Osteocyte (in vitro differentiated cells): Measurements from ENCODE around the gene CELF3. TPM values are rescaled to one million over a fixed set of nuclear protein-coding genes. Genes with fewer than 3 reads are reported as not detected.

Source experiments
- DNase-seq: peaks from one replicate; pipeline ENCODE4 v3.0.0; 2021; ENCODE audit warnings: mixed read lengths; ENCODE audit not compliant: unreplicated experiment; ENCODE audit errors: extremely low spot score
- H3K27ac Mint-ChIP-seq: one replicate; pipeline ENCODE4 v1.8.0; 2021; ENCODE audit warnings: mild to moderate bottlenecking, mixed read lengths; ENCODE audit not compliant: unreplicated experiment
- H3K27me3 Mint-ChIP-seq: one replicate; pipeline ENCODE4 v1.8.0; 2021; ENCODE audit warnings: mixed read lengths; ENCODE audit not compliant: unreplicated experiment
- H3K36me3 Mint-ChIP-seq: one replicate; pipeline ENCODE4 v1.8.0; 2021; ENCODE audit warnings: mixed read lengths; ENCODE audit not compliant: unreplicated experiment
- H3K4me1 Mint-ChIP-seq: one replicate; pipeline ENCODE4 v1.8.0; 2021; ENCODE audit warnings: mixed read lengths; ENCODE audit not compliant: unreplicated experiment
- H3K4me3 Mint-ChIP-seq: one replicate; pipeline ENCODE4 v1.8.0; 2021; ENCODE audit warnings: mild to moderate bottlenecking, moderate library complexity, mixed read lengths; ENCODE audit not compliant: unreplicated experiment
- H3K9me3 Mint-ChIP-seq: one replicate; pipeline ENCODE4 v1.8.0; 2021; ENCODE audit warnings: mixed read lengths; ENCODE audit not compliant: unreplicated experiment
- CTCF ChIP-seq: fragments of 200-600 bp; sonication (generic); IDR thresholded peaks from 2 replicates; pipeline ENCODE4 v1.5.0; 2021; ENCODE audit warnings: antibody characterized with exemption, mild to moderate bottlenecking, moderate library complexity
- total RNA-seq: library from RNA; stranded (reverse); gene quantifications from 2 replicates; pipeline ENCODE4 v1.2.1, GENCODE V29; 2021

The CELF3 gene
- total RNA-seq, 1 donor from 2014 or later: not detected

- no peak for DNase-seq
- H3K9me3 Mint-ChIP-seq: no peaks in the 10 kb centered on the region
- no peak overlapping the region for H3K27ac Mint-ChIP-seq
- no peak for TF ChIP-seq CTCF
- H3K36me3 Mint-ChIP-seq: peaks cover 20% of the 10 kb centered on the region
- H3K4me1 Mint-ChIP-seq: peaks cover 17% of the 10 kb centered on the region
- no peaks in the 10 kb centered on the region for H3K27me3 Mint-ChIP-seq
- H3K4me3 Mint-ChIP-seq: no peak overlapping the region
These were observed 42.6 kb upstream of the CELF3 start for GRCh38 chr1:151759241-151759640.

- H3K4me3 Mint-ChIP-seq: no peak overlapping the region
- TF ChIP-seq CTCF: no peak
- H3K27me3 Mint-ChIP-seq: peaks cover 6% of the 10 kb centered on the region
- H3K4me1 Mint-ChIP-seq: peaks cover 2% of the 10 kb centered on the region
- no peak overlapping the region for H3K27ac Mint-ChIP-seq
- no peak for DNase-seq
- H3K9me3 Mint-ChIP-seq: no peaks in the 10 kb centered on the region
- H3K36me3 Mint-ChIP-seq: peaks cover 17% of the 10 kb centered on the region
These were observed 39.7 kb upstream of the CELF3 start for GRCh38 chr1:151756291-151756690.

- peaks cover 60% of the 10 kb centered on the region for H3K27me3 Mint-ChIP-seq
- TF ChIP-seq CTCF: no peak
- no peak overlapping the region for H3K27ac Mint-ChIP-seq
- no peaks in the 10 kb centered on the region for H3K4me1 Mint-ChIP-seq
- peaks cover 6% of the 10 kb centered on the region for H3K9me3 Mint-ChIP-seq
- no peak for DNase-seq
- no peak overlapping the region for H3K4me3 Mint-ChIP-seq
- H3K36me3 Mint-ChIP-seq: peaks cover 3% of the 10 kb centered on the region
These were observed 24.9 kb upstream of the CELF3 start for GRCh38 chr1:151741516-151741915.

DNA sequence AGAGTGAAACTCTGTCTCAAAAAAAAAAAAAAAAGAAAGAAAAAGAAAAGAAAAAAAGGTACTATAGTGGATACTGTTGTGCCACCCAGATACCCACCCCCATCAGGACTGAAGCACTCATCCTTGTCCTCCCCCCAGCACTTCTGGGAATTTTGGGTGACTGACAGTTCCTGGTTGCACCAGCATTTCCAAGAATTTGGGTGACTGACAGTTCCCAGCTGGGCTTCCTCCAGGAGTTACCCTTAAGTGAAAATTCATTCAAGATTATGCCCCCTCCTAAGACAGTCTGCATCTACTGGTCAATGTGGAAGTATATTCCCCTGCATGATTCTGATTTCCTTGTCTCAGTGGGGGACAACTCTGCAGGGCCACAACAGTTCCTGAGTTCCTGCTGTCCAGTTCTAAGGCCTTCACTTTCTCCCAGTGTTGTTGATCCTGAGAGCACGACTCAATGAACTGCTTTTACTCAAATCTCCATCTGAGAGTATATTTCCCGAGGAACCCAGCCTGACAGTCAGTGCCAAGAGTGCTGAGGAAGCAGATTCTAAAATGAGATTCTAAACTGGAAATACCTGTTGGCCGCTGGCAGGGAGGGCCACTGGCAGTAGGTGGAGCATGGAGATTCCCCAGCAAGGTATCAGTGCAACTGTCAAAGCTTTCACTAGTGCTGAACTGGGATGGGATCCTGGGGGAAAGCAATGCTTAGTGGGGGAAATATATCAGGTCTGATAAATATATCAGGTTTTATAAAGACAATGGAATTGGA lies 23.2 kb upstream of the CELF3 start:
- no peak for DNase-seq
- H3K36me3 Mint-ChIP-seq: peaks cover 3% of the 10 kb centered on the region
- H3K4me3 Mint-ChIP-seq: no peak overlapping the region
- TF ChIP-seq CTCF: no peak
- peaks cover 45% of the 10 kb centered on the region for H3K27me3 Mint-ChIP-seq
- H3K4me1 Mint-ChIP-seq: no peaks in the 10 kb centered on the region
- no peak overlapping the region for H3K27ac Mint-ChIP-seq
- peaks cover 6% of the 10 kb centered on the region for H3K9me3 Mint-ChIP-seq

GRCh38 chr1:151737479-151737878 lies 20.9 kb upstream of the CELF3 start:
- DNase-seq: no peak
- H3K27ac Mint-ChIP-seq: no peak overlapping the region
- H3K9me3 Mint-ChIP-seq: peaks cover 6% of the 10 kb centered on the region
- H3K4me1 Mint-ChIP-seq: no peaks in the 10 kb centered on the region
- peaks cover 26% of the 10 kb centered on the region for H3K27me3 Mint-ChIP-seq
- peaks cover 3% of the 10 kb centered on the region for H3K36me3 Mint-ChIP-seq
- no peak for TF ChIP-seq CTCF
- H3K4me3 Mint-ChIP-seq: no peak overlapping the region
